Nephron progenitor cell (in vitro differentiated cells): ENCODE results near the gene SLC23A2.
"Not testable (repeated sequence)": the region's sequence is repeated elsewhere in the genome, so short reads cannot be mapped to it uniquely, and the experiment has no call there.

Experiments
- DNase-seq: peaks from one replicate; pipeline ENCODE4 v3.0.0; 2021
- H3K27ac Mint-ChIP-seq: 2 replicates; pipeline ENCODE4 v1.8.0; 2021; ENCODE audit warnings: mild to moderate bottlenecking, moderate library complexity, mixed read lengths
- H3K27me3 Mint-ChIP-seq: 2 replicates; pipeline ENCODE4 v1.8.0; 2021; ENCODE audit warnings: mild to moderate bottlenecking, low read depth, mixed read lengths; ENCODE audit not compliant: poor library complexity
- H3K36me3 Mint-ChIP-seq: 2 replicates; pipeline ENCODE4 v1.8.0; 2021; ENCODE audit warnings: low read depth, mixed read lengths
- H3K4me1 Mint-ChIP-seq: 2 replicates; pipeline ENCODE4 v1.8.0; 2021; ENCODE audit warnings: mixed read lengths
- H3K4me3 Mint-ChIP-seq: 2 replicates; pipeline ENCODE4 v1.8.0; 2021; ENCODE audit warnings: mild to moderate bottlenecking, moderate library complexity, mixed read lengths
- H3K9me3 Mint-ChIP-seq: 2 replicates; pipeline ENCODE4 v1.8.0; 2021; ENCODE audit warnings: mild to moderate bottlenecking, moderate library complexity, mixed read lengths
- CTCF ChIP-seq: fragments of 200-600 bp; sonication (generic); IDR thresholded peaks from 2 replicates; pipeline ENCODE4 v1.5.0; 2021; ENCODE audit warnings: antibody characterized with exemption

Gene SLC23A2

GRCh38 chr20:5031206-5031557 is 29.9 kb upstream of the SLC23A2 start:
- H3K27ac Mint-ChIP-seq: no peak overlapping the region
- H3K36me3 Mint-ChIP-seq: peaks cover 5% of the 10 kb centered on the region
- DNase-seq: no peak
- no peak overlapping the region for H3K4me3 Mint-ChIP-seq
- H3K27me3 Mint-ChIP-seq: peaks cover 4% of the 10 kb centered on the region
- no peak for TF ChIP-seq CTCF
- no peaks in the 10 kb centered on the region for H3K4me1 Mint-ChIP-seq
- H3K9me3 Mint-ChIP-seq: peaks cover 12% of the 10 kb centered on the region

GRCh38 chr20:5030348-5031205 is 29.3 kb upstream of the SLC23A2 start:
- no peak for DNase-seq
- Mint-ChIP-seq H3K36me3 (peaks cover 5% of the 10 kb centered on the region), H3K27ac (no peak overlapping the region), H3K27me3 (peaks cover 4% of the 10 kb centered on the region), H3K4me3 (no peak overlapping the region), H3K9me3 (peaks cover 12% of the 10 kb centered on the region), H3K4me1 (no peaks in the 10 kb centered on the region)
- TF ChIP-seq CTCF: no peak

GRCh38 chr20:5028258-5029059 is 27.1 kb upstream of the SLC23A2 start:
- H3K27me3 Mint-ChIP-seq, DNase-seq, H3K36me3 Mint-ChIP-seq, H3K4me1 Mint-ChIP-seq, H3K27ac Mint-ChIP-seq, H3K4me3 Mint-ChIP-seq: not testable (repeated sequence)
- H3K9me3 Mint-ChIP-seq: peaks cover 12% of the 10 kb centered on the region

GRCh38 chr20:5024982-5025381 is 23.7 kb upstream of the SLC23A2 start:
- peaks cover 5% of the 10 kb centered on the region for H3K36me3 Mint-ChIP-seq
- no peaks in the 10 kb centered on the region for H3K27me3 Mint-ChIP-seq
- no peak overlapping the region for H3K27ac Mint-ChIP-seq
- DNase-seq: no peak
- TF ChIP-seq CTCF: no peak
- H3K9me3 Mint-ChIP-seq: peaks cover 12% of the 10 kb centered on the region
- no peaks in the 10 kb centered on the region for H3K4me1 Mint-ChIP-seq
- no peak overlapping the region for H3K4me3 Mint-ChIP-seq

- no peak overlapping the region for H3K27ac Mint-ChIP-seq
- no peaks in the 10 kb centered on the region for H3K27me3 Mint-ChIP-seq
- no peak for DNase-seq
- no peaks in the 10 kb centered on the region for H3K4me1 Mint-ChIP-seq
- H3K4me3 Mint-ChIP-seq: no peak overlapping the region
- TF ChIP-seq CTCF: no peak
- peaks cover 9% of the 10 kb centered on the region for H3K9me3 Mint-ChIP-seq
- peaks cover 5% of the 10 kb centered on the region for H3K36me3 Mint-ChIP-seq
These were observed 22.8 kb upstream of the SLC23A2 start for GRCh38 chr20:5024103-5024502.

- not testable (repeated sequence) for H3K9me3 Mint-ChIP-seq, H3K27ac Mint-ChIP-seq, H3K4me1 Mint-ChIP-seq, DNase-seq, H3K36me3 Mint-ChIP-seq, H3K4me3 Mint-ChIP-seq, H3K27me3 Mint-ChIP-seq
These were observed 21.9 kb upstream of the SLC23A2 start for GRCh38 chr20:5023171-5023570.
